MCF 10A (cell line): ENCODE data around the gene MAP2K7. TPM values are rescaled to one million over a fixed set of nuclear protein-coding genes. Genes with fewer than 3 reads are reported as not detected.
"Not testable (repeated sequence)": the region's sequence is repeated elsewhere in the genome, so short reads cannot be mapped to it uniquely, and the experiment has no call there.

Experiments
- BruUV-seq: library from RNA; stranded (reverse); fragments of 400-500 nt; replicated peaks from 2 replicates; lab custom pipeline; 2021; lab: Mats Ljungman, UMichigan
- CTCF ChIA-PET: fragments of 300-600 bp; sonication (Branson Sonifier 250); formaldehyde crosslinking; extraction: SDS; loops from one replicate; lab custom pipeline; 2021; ENCODE audit warnings: antibody characterized with exemption, inconsistent platforms; lab: Yijun Ruan, JAX
- POLR2A ChIA-PET: fragments of 300-600, 350-650 bp; sonication (Branson Sonifier 250); formaldehyde crosslinking; extraction: SDS; loops from one replicate; lab custom pipeline; 2020; ENCODE audit warnings: antibody characterized with exemption, inconsistent platforms; lab: Yijun Ruan, JAX
- DNase-seq: peaks from one replicate; pipeline ENCODE4 v3.0.0-alpha.2; 2018; ENCODE audit not compliant: unreplicated experiment
- H3K27ac Mint-ChIP-seq: one replicate; pipeline ENCODE4 v1.8.0; 2022; ENCODE audit warnings: mild to moderate bottlenecking, low read depth, mixed read lengths; ENCODE audit not compliant: unreplicated experiment
- H3K27me3 Mint-ChIP-seq: one replicate; pipeline ENCODE4 v1.8.0; 2022; ENCODE audit warnings: mixed read lengths; ENCODE audit not compliant: insufficient read depth, unreplicated experiment
- H3K36me3 Mint-ChIP-seq: one replicate; pipeline ENCODE4 v1.8.0; 2022; ENCODE audit warnings: mild to moderate bottlenecking, moderate library complexity, mixed read lengths; ENCODE audit not compliant: insufficient read depth, unreplicated experiment
- H3K4me1 Mint-ChIP-seq: one replicate; pipeline ENCODE4 v1.8.0; 2022; ENCODE audit warnings: mixed read lengths; ENCODE audit not compliant: insufficient read depth, unreplicated experiment
- H3K4me3 Mint-ChIP-seq: one replicate; pipeline ENCODE4 v1.8.0; 2022; ENCODE audit warnings: mild to moderate bottlenecking, moderate library complexity, mixed read lengths; ENCODE audit not compliant: unreplicated experiment
- H3K9me3 Mint-ChIP-seq: one replicate; pipeline ENCODE4 v1.8.0; 2022; ENCODE audit warnings: mixed read lengths; ENCODE audit not compliant: unreplicated experiment
- intact Hi-C: fragments of 100-400 bp; cut with micrococcal nuclease; formaldehyde crosslinking; loops from 2 replicates; pipeline ENCODE4 v1.14.1; 2022
- total RNA-seq: library from RNA; stranded (reverse); gene quantifications from 2 replicates; pipeline ENCODE4 v1.2.3, GENCODE V29; 2022
- TF ChIP-seq, protein P1 (sequence below): fragments of 200-600 bp; IDR thresholded peaks from one replicate; pipeline ENCODE4 v1.8.0; 2022; ENCODE audit warnings: antibody characterized with exemption, mild to moderate bottlenecking; ENCODE audit not compliant: unreplicated experiment

MAP2K7 gene
- total RNA-seq, 1 experiment from 2014 or later, result 36.3 TPM

DNA sequence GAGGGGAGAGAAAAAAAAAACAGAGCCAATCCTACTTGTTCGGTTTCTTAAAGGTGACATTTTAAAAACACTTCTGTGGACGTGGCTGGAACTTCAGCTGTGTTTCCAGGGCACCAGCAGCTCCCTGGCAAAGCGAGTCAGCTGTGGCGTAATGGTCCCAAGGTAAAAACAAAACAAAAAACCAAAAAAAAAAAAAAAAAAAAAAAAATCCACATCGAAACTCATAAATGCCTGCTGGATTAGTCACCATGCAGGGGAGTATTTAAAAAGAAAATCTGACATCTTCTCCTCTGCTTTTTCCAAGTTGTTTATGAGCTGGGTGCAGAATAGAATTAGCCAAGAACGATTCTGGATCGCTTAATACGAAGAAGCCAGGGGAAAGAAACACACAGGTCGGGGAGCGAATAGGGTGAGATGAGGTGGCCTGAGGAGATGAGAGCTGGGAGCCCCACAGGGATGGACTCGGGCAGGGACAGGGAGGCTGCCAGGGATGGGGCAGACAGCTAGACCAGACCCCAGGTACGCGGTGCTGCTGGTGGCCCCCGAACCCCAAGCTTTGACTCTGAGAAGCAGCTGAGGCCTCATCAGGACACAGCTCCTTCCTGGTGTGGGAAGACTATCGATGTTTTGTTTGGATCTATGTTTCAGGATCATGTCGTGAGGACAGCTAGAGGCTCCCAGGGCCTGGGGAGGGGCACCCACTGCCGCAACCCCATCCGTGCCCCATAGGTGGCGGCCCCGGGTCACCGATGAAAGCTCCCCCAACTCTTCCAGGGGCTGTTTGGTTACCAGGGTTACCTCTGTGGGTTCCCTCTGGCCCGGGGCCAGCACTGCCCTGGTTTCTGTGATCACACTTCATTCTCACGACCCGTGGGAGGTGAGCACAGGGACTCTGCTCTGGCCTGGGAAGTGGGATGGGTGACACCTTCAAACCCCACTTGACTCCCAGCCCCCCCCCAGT lies 25.3 kb downstream of the MAP2K7 start:
- ChIA-PET POLR2A (interaction anchor here (0.6 to 5.2 kb wide), 15 partner anchors 9 to 392 kb away, joined by 3 to 56 read pairs (median 3); partner anchors contain the start of genes LRRC8E, MAP2K7, NDUFA7 and PET100), CTCF (interaction anchor here (0.6 to 2.2 kb wide), 14 partner anchors 8 to 593 kb away, joined by 3 to 14 read pairs (median 4); partner anchors contain the start of genes SNAPC2 and TIMM44)
- peaks cover 63% of the 10 kb centered on the region for H3K36me3 Mint-ChIP-seq
- H3K27me3 Mint-ChIP-seq, result no peaks in the 10 kb centered on the region
- no peaks in the 10 kb centered on the region for H3K9me3 Mint-ChIP-seq
- H3K27ac Mint-ChIP-seq, result peak overlapping the region; percentile 93
- no TSS peak for BruUV-seq
- intact Hi-C loops, result no loop called here
- H3K4me1 Mint-ChIP-seq, result peaks cover 13% of the 10 kb centered on the region
- peak; percentile 82 for DNase-seq
- TF ChIP-seq, protein P1, sequence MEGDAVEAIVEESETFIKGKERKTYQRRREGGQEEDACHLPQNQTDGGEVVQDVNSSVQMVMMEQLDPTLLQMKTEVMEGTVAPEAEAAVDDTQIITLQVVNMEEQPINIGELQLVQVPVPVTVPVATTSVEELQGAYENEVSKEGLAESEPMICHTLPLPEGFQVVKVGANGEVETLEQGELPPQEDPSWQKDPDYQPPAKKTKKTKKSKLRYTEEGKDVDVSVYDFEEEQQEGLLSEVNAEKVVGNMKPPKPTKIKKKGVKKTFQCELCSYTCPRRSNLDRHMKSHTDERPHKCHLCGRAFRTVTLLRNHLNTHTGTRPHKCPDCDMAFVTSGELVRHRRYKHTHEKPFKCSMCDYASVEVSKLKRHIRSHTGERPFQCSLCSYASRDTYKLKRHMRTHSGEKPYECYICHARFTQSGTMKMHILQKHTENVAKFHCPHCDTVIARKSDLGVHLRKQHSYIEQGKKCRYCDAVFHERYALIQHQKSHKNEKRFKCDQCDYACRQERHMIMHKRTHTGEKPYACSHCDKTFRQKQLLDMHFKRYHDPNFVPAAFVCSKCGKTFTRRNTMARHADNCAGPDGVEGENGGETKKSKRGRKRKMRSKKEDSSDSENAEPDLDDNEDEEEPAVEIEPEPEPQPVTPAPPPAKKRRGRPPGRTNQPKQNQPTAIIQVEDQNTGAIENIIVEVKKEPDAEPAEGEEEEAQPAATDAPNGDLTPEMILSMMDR, result peak; percentile 34
- H3K4me3 Mint-ChIP-seq, result peak overlapping the region; percentile 62

DNA sequence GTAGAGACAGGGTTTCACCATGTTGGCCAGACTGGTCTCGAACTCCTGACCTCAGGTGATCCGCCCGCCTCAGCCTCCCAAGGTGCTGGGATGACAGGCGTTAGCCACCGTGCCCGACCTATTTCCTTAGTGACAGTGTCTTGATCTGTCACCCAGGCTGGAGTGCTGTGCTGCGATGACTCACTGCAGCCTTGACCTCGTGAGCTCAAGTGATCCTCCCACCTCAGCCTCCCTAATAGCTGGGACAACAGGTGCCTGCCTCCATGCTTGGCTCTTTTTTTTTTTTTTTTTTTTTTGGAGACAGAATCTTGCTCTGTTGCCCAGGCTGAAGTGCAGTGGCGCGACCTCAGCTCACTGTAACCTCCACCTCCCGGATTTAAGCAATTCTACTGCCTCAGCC lies 26.4 kb downstream of the MAP2K7 start:
- CTCF ChIA-PET, result interaction anchor here (0.6 to 2.2 kb wide), 6 partner anchors 10 to 1445 kb away, joined by 3 to 15 read pairs (median 4); partner anchors contain the start of genes SNAPC2 and TIMM44
- peak overlapping the region; percentile 12 for H3K27ac Mint-ChIP-seq
- peaks cover 69% of the 10 kb centered on the region for H3K36me3 Mint-ChIP-seq
- H3K9me3 Mint-ChIP-seq, H3K4me3 Mint-ChIP-seq, BruUV-seq, H3K27me3 Mint-ChIP-seq, intact Hi-C loops: not testable (repeated sequence)
- H3K4me1 Mint-ChIP-seq, result peaks cover 13% of the 10 kb centered on the region
- POLR2A ChIA-PET, result interaction anchor here (1.3 to 5.2 kb wide), 5 partner anchors 10 to 61 kb away, joined by 3 to 56 read pairs (median 15); partner anchors contain the start of genes MAP2K7, SNAPC2 and TIMM44
- peak; percentile 31 for DNase-seq

DNA sequence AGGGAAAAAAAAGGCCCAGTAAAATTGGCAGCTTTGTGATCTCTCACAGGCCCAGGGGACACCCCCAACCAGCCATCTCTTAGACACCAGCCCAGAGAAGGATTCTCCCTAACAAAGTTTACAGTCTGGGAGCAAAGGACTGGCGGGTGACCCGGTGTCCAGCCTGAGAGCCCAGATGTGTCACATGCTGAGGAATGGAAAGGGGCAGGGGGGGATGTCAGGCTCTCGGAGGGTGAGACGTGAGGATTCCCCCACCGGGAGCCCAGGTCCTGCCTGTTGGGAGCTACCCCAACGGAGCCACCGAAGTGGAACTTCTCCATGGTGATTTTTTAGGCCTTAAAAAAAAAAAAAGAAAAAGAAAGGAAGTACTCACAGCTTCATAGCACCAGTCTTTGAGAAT lies 27.1 kb downstream of the MAP2K7 start:
- intact Hi-C loops, result no loop called here
- Mint-ChIP-seq H3K27ac (peak overlapping the region; percentile 12), H3K9me3 (no peaks in the 10 kb centered on the region), H3K36me3 (peaks cover 72% of the 10 kb centered on the region), H3K27me3 (no peaks in the 10 kb centered on the region), H3K4me3 (no peak overlapping the region), H3K4me1 (peaks cover 13% of the 10 kb centered on the region)
- TF ChIP-seq, protein P1, result no peak
- CTCF ChIA-PET, result interaction anchor here (0.6 to 1.6 kb wide), 4 partner anchors 11 to 758 kb away, joined by 3 to 15 read pairs (median 4); partner anchors contain the start of genes SNAPC2 and TIMM44
- POLR2A ChIA-PET, result interaction anchor here (0.6 to 5.2 kb wide), 3 partner anchors 10 to 629 kb away, joined by 3 to 56 read pairs (median 27); partner anchors contain the start of genes SNAPC2 and TIMM44
- no peak for DNase-seq
- no TSS peak for BruUV-seq

DNA sequence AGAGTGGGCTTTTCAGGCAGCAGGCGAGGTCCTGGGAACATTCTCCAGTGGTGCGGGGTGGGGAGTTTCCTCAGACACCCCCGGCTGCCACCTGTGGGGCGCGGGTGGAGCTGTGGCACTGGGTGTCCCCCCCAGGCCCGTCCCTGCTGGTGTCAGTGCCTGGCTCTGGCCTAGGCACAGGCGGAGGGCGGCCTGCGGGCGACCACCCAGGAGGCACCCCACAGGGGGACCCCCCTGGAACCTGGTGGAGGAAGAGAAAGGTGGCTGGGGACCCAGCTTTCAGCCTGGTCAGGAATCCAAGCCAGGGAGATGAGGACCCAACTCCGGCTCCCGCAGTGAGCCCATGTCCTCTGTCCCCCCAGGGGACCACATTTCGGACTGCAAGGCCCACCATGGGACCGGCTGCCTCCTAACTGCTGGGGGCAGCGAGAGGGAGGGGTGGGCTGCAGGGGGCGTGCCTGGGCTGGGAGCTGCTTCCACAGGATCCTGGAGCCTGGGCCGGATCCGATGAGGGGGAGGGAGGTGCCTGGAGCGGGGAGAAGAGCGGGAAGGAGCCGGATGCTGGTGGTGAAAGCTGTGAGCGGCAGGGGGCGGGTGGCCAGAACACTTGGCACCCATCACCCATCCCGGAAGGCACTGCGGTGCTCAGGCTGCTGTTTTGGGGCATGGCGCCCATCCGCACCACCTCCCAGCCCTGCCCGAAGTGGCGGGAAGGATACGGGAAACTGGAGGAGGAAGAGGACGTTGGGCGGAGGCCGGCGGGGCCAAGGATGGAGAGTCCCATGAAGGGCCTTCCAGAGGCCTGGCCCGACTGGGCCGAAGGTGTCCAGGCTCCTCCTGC lies 27.8 kb downstream of the MAP2K7 start:
- BruUV-seq, result no TSS peak
- ChIA-PET POLR2A (interaction anchor here (3.5 to 5.2 kb wide), 2 partner anchors 11 kb away, joined by 27 to 56 read pairs; partner anchors contain the start of genes SNAPC2 and TIMM44), CTCF (interaction anchor here (0.6 to 1.6 kb wide), 3 partner anchors 12 to 758 kb away, joined by 3 to 15 read pairs (median 3); partner anchors contain the start of genes SNAPC2 and TIMM44)
- DNase-seq, result no peak
- intact Hi-C loops, result no loop called here
- Mint-ChIP-seq H3K9me3 (no peaks in the 10 kb centered on the region), H3K27ac (peak overlapping the region; percentile 12), H3K4me1 (peaks cover 13% of the 10 kb centered on the region), H3K36me3 (peaks cover 74% of the 10 kb centered on the region), H3K4me3 (no peak overlapping the region), H3K27me3 (no peaks in the 10 kb centered on the region)
- TF ChIP-seq, protein P1, result no peak
